ENCODE results near the gene RAD17.
"Not testable (repeated sequence)": the region's sequence is repeated elsewhere in the genome, so short reads cannot be mapped to it uniquely, and the experiment has no call there.

RAD17 gene

GRCh38 chr5:69369340-69370121, at the start of gene RAD17, which contains the start of the genes AK6 and TAF9:
Gene RAD17 (plus strand): TSS chr5:69369818. CDS start chr5:69372209, 2,391 bp downstream.
Gene AK6 (minus strand): TSS chr5:69369520. CDS start chr5:69369490, 30 bp downstream.
Gene TAF9 (minus strand): TSS chr5:69369520. CDS start chr5:69365737, 3,783 bp downstream.
- H3K27me3 ChIP-seq (ENCODE audit: insufficient read depth, low read length): no peaks in the 10 kb centered on the region
- peak within 1 kb of the TSS; percentile 98 for H3K4me3 ChIP-seq (ENCODE audit: low read length)
- peak within 1 kb of the TSS; percentile 93 for H3K27ac ChIP-seq (ENCODE audit: low read length)
- H3K4me1 ChIP-seq (ENCODE audit: insufficient read depth, low read length): no peaks in the 10 kb centered on the region
- peaks cover 35% of the 10 kb centered on the region for H3K36me3 ChIP-seq (ENCODE audit: insufficient read depth, low read depth, low read length)
- no peaks in the 10 kb centered on the region for H3K9me3 ChIP-seq (ENCODE audit: insufficient read depth, low read depth, low read length)
- H3K9ac ChIP-seq (ENCODE audit: low read depth, low read length): peak within 1 kb of the TSS; percentile 98

- Histone ChIP-seq H3K9ac (ENCODE audit: low read depth, low read length) (no peak overlapping the region), H3K27me3 (ENCODE audit: insufficient read depth, low read length) (no peaks in the 10 kb centered on the region), H3K4me1 (ENCODE audit: insufficient read depth, low read length) (no peaks in the 10 kb centered on the region), H3K9me3 (ENCODE audit: insufficient read depth, low read depth, low read length) (no peaks in the 10 kb centered on the region), H3K4me3 (ENCODE audit: low read length) (no peak overlapping the region), H3K36me3 (ENCODE audit: insufficient read depth, low read depth, low read length) (no peaks in the 10 kb centered on the region), H3K27ac (ENCODE audit: low read length) (no peak overlapping the region)
Measured at GRCh38 chr5:69326365-69326764, 43.3 kb upstream of the RAD17 start.

- Histone ChIP-seq H3K4me1 (ENCODE audit: insufficient read depth, low read length) (no peaks in the 10 kb centered on the region; the same call in 1 of the 2 replicates), H3K9me3 (ENCODE audit: insufficient read depth, low read depth, low read length) (no peaks in the 10 kb centered on the region), H3K36me3 (ENCODE audit: insufficient read depth, low read depth, low read length) (no peaks in the 10 kb centered on the region), H3K9ac (ENCODE audit: low read depth, low read length) (no peak overlapping the region), H3K27me3 (ENCODE audit: insufficient read depth, low read length) (peaks cover under 1% of the 10 kb centered on the region; the same call in 1 of the 2 replicates), H3K27ac (ENCODE audit: low read length) (no peak overlapping the region), H3K4me3 (ENCODE audit: low read length) (no peak overlapping the region)
Measured at GRCh38 chr5:69329905-69330489, 39.6 kb upstream of the RAD17 start.

GRCh38 chr5:69331528-69332445, 37.8 kb upstream of the RAD17 start:
- Histone ChIP-seq H3K4me1 (ENCODE audit: insufficient read depth, low read length) (no peaks in the 10 kb centered on the region; the same call in 1 of the 2 replicates), H3K9ac (ENCODE audit: low read depth, low read length) (peak overlapping the region; percentile 77; the same call in 1 of the 2 replicates), H3K27ac (ENCODE audit: low read length) (no peak overlapping the region), H3K36me3 (ENCODE audit: insufficient read depth, low read depth, low read length) (no peaks in the 10 kb centered on the region), H3K9me3 (ENCODE audit: insufficient read depth, low read depth, low read length) (no peaks in the 10 kb centered on the region), H3K4me3 (ENCODE audit: low read length) (peak overlapping the region; percentile 71), H3K27me3 (ENCODE audit: insufficient read depth, low read length) (peaks cover 9% of the 10 kb centered on the region; the same call in 1 of the 2 replicates)

- H3K4me3 ChIP-seq (ENCODE audit: low read length); H3K36me3 ChIP-seq (ENCODE audit: insufficient read depth, low read depth, low read length); H3K9me3 ChIP-seq (ENCODE audit: insufficient read depth, low read depth, low read length); H3K27me3 ChIP-seq (ENCODE audit: insufficient read depth, low read length); H3K27ac ChIP-seq (ENCODE audit: low read length); H3K9ac ChIP-seq (ENCODE audit: low read depth, low read length); H3K4me1 ChIP-seq (ENCODE audit: insufficient read depth, low read length): not testable (repeated sequence)
Measured at GRCh38 chr5:69333668-69334315, 35.8 kb upstream of the RAD17 start.

- Histone ChIP-seq H3K27me3 (ENCODE audit: insufficient read depth, low read length) (peaks cover 9% of the 10 kb centered on the region; the same call in 1 of the 2 replicates), H3K4me3 (ENCODE audit: low read length) (no peak overlapping the region), H3K36me3 (ENCODE audit: insufficient read depth, low read depth, low read length) (no peaks in the 10 kb centered on the region), H3K27ac (ENCODE audit: low read length) (no peak overlapping the region), H3K4me1 (ENCODE audit: insufficient read depth, low read length) (no peaks in the 10 kb centered on the region; the same call in 1 of the 2 replicates), H3K9ac (ENCODE audit: low read depth, low read length) (no peak overlapping the region), H3K9me3 (ENCODE audit: insufficient read depth, low read depth, low read length) (no peaks in the 10 kb centered on the region)
Measured at GRCh38 chr5:69334793-69335268, 34.8 kb upstream of the RAD17 start.

- Histone ChIP-seq H3K4me3 (ENCODE audit: low read length) (no peak overlapping the region), H3K27me3 (ENCODE audit: insufficient read depth, low read length) (peaks cover 9% of the 10 kb centered on the region; the same call in 1 of the 2 replicates), H3K4me1 (ENCODE audit: insufficient read depth, low read length) (no peaks in the 10 kb centered on the region; the same call in 1 of the 2 replicates), H3K9me3 (ENCODE audit: insufficient read depth, low read depth, low read length) (no peaks in the 10 kb centered on the region), H3K36me3 (ENCODE audit: insufficient read depth, low read depth, low read length) (no peaks in the 10 kb centered on the region), H3K27ac (ENCODE audit: low read length) (no peak overlapping the region), H3K9ac (ENCODE audit: low read depth, low read length) (no peak overlapping the region)
Measured at GRCh38 chr5:69335341-69335935, 34.2 kb upstream of the RAD17 start.

GRCh38 chr5:69341520-69342161, 28.0 kb upstream of the RAD17 start:
- Histone ChIP-seq H3K27me3 (ENCODE audit: insufficient read depth, low read length) (no peaks in the 10 kb centered on the region), H3K27ac (ENCODE audit: low read length) (no peak overlapping the region), H3K4me3 (ENCODE audit: low read length) (no peak overlapping the region), H3K9ac (ENCODE audit: low read depth, low read length) (no peak overlapping the region), H3K4me1 (ENCODE audit: insufficient read depth, low read length) (no peaks in the 10 kb centered on the region), H3K9me3 (ENCODE audit: insufficient read depth, low read depth, low read length) (no peaks in the 10 kb centered on the region), H3K36me3 (ENCODE audit: insufficient read depth, low read depth, low read length) (no peaks in the 10 kb centered on the region)

- H3K9ac ChIP-seq (ENCODE audit: low read depth, low read length): no peak overlapping the region
- no peaks in the 10 kb centered on the region for H3K9me3 ChIP-seq (ENCODE audit: insufficient read depth, low read depth, low read length)
- no peaks in the 10 kb centered on the region for H3K27me3 ChIP-seq (ENCODE audit: insufficient read depth, low read length)
- no peaks in the 10 kb centered on the region for H3K36me3 ChIP-seq (ENCODE audit: insufficient read depth, low read depth, low read length)
- H3K27ac ChIP-seq (ENCODE audit: low read length): no peak overlapping the region
- H3K4me3 ChIP-seq (ENCODE audit: low read length): no peak overlapping the region
- no peaks in the 10 kb centered on the region for H3K4me1 ChIP-seq (ENCODE audit: insufficient read depth, low read length)
Measured at GRCh38 chr5:69343083-69343482, 26.5 kb upstream of the RAD17 start.

- H3K27ac ChIP-seq (ENCODE audit: low read length): no peak overlapping the region
- H3K27me3 ChIP-seq (ENCODE audit: insufficient read depth, low read length): no peaks in the 10 kb centered on the region
- no peak overlapping the region for H3K9ac ChIP-seq (ENCODE audit: low read depth, low read length)
- no peaks in the 10 kb centered on the region for H3K4me1 ChIP-seq (ENCODE audit: insufficient read depth, low read length)
- H3K36me3 ChIP-seq (ENCODE audit: insufficient read depth, low read depth, low read length): peaks cover 49% of the 10 kb centered on the region
- no peaks in the 10 kb centered on the region for H3K9me3 ChIP-seq (ENCODE audit: insufficient read depth, low read depth, low read length)
- H3K4me3 ChIP-seq (ENCODE audit: low read length): no peak overlapping the region
Measured at GRCh38 chr5:69350664-69351063, 19.0 kb upstream of the RAD17 start.
